Neural cell (in vitro differentiated cells): ENCODE measurements around the gene ADM2. TPM values are rescaled to one million over a fixed set of nuclear protein-coding genes. Genes with fewer than 3 reads are reported as not detected.

Experiments used
- H2AFZ ChIP-seq: fragments of 200-600, 300-800 bp; sonication (generic), shearing (Covaris generic); 2 replicates; pipeline ENCODE4 v1.6.0; 2014; ENCODE audit warnings: low read depth, mild to moderate bottlenecking, antibody characterized with exemption, low read length, moderate library complexity
- H3F3A ChIP-seq: fragments of 200-600 bp; shearing (Covaris generic); 2 replicates; pipeline ENCODE4 v1.6.1; 2016; ENCODE audit warnings: mild to moderate bottlenecking, moderate library complexity, mixed read lengths, antibody characterized with exemption, low read length; ENCODE audit not compliant: insufficient read depth, poor library complexity, severe bottlenecking
- H3K27ac ChIP-seq: fragments of 200-600, 300-800 bp; sonication (generic), shearing (Covaris generic); 2 replicates; pipeline ENCODE4 v1.5.1; 2014; ENCODE audit warnings: mild to moderate bottlenecking, low read length, moderate library complexity
- H3K27me3 ChIP-seq: fragments of 300-800, 200-600 bp; sonication (generic), shearing (Covaris generic); 2 replicates; pipeline ENCODE4 v1.6.0; 2014; ENCODE audit warnings: mild to moderate bottlenecking, low read depth, low read length, moderate library complexity; ENCODE audit not compliant: insufficient read depth
- H3K36me3 ChIP-seq: fragments of 300-800, 200-600 bp; sonication (generic), shearing (Covaris generic); 2 replicates; pipeline ENCODE4 v1.5.1; 2014; ENCODE audit warnings: mild to moderate bottlenecking, antibody characterized with exemption, low read length, moderate library complexity; ENCODE audit not compliant: insufficient read depth
- H3K4me2 ChIP-seq: fragments of 300-800, 200-600 bp; sonication (generic), shearing (Covaris generic); 2 replicates; pipeline ENCODE4 v1.6.0; 2014; ENCODE audit warnings: mild to moderate bottlenecking, low read length
- H3K4me3 ChIP-seq: fragments of 300-800, 200-600 bp; sonication (generic), shearing (Covaris generic); 2 replicates; pipeline ENCODE4 v1.5.1; 2014; ENCODE audit warnings: mild to moderate bottlenecking, low read length, moderate library complexity
- H3K79me2 ChIP-seq: fragments of 200-600 bp; shearing (Covaris generic); replicated peaks from 2 replicates; pipeline ENCODE4 v1.6.0; 2014; ENCODE audit warnings: mild to moderate bottlenecking, low read length, moderate library complexity; ENCODE audit not compliant: insufficient read depth
- H3K9ac ChIP-seq: fragments of 300-800, 200-600 bp; sonication (generic), shearing (Covaris generic); 2 replicates; pipeline ENCODE4 v1.6.1; 2016; ENCODE audit warnings: mild to moderate bottlenecking, low read length, mixed read lengths
- H3K9me2 ChIP-seq: fragments of 200-600 bp; shearing (Covaris generic); 2 replicates; pipeline ENCODE4 v1.6.1; 2016; ENCODE audit warnings: mild to moderate bottlenecking, low read length, mixed read lengths; ENCODE audit not compliant: insufficient read depth
- H3K9me3 ChIP-seq: fragments of 200-600, 300-800 bp; sonication (generic), shearing (Covaris generic); 2 replicates; pipeline ENCODE4 v1.6.1; 2016; ENCODE audit warnings: mild to moderate bottlenecking, mixed run types, low read length, moderate library complexity, mixed read lengths
- H4K20me1 ChIP-seq: fragments of 200-600 bp; shearing (Covaris generic); 2 replicates; pipeline ENCODE4 v1.6.1; 2016; ENCODE audit warnings: mild to moderate bottlenecking, mixed run types; ENCODE audit not compliant: insufficient read depth
- EP300 ChIP-seq: fragments of 450-650 bp; conservative IDR thresholded peaks from 2 replicates; pipeline ENCODE4 v1.6.1; 2014; ENCODE audit warnings: antibody characterized with exemption, mild to moderate bottlenecking, moderate library complexity; ENCODE audit not compliant: poor library complexity, severe bottlenecking
- EZH2 ChIP-seq: fragments of 200-600, 300-800 bp; shearing (Covaris generic), sonication (generic); IDR thresholded peaks from 2 replicates; pipeline ENCODE4 v1.6.1; 2014; ENCODE audit warnings: antibody characterized with exemption, low read length, borderline replicate concordance, mild to moderate bottlenecking; ENCODE audit not compliant: insufficient read depth, poor library complexity, severe bottlenecking
- MXI1 ChIP-seq: fragments of 450-650 bp; conservative IDR thresholded peaks from 2 replicates; pipeline ENCODE4 v1.6.1; 2014; ENCODE audit warnings: antibody characterized with exemption, mild to moderate bottlenecking; ENCODE audit not compliant: poor library complexity, severe bottlenecking
- POLR2AphosphoS5 ChIP-seq: IDR thresholded peaks from 2 replicates; pipeline ENCODE4 v1.6.1; 2012
- RAD21 ChIP-seq: fragments of 450-650 bp; conservative IDR thresholded peaks from 2 replicates; pipeline ENCODE4 v1.6.1; 2014; ENCODE audit warnings: antibody characterized with exemption, mild to moderate bottlenecking, moderate library complexity
- SMC3 ChIP-seq: fragments of 450-650 bp; conservative IDR thresholded peaks from 2 replicates; pipeline ENCODE4 v1.6.1; 2014; ENCODE audit warnings: antibody characterized with exemption, mild to moderate bottlenecking, moderate library complexity; ENCODE audit not compliant: poor library complexity
- TAF1 ChIP-seq: IDR thresholded peaks from 2 replicates; pipeline ENCODE4 v1.6.1; 2012; ENCODE audit warnings: low read depth
- polyA plus RNA-seq: library from polyadenylated mRNA; depleted of rRNA; stranded (reverse); fragments of >200 nt; gene quantifications from 2 replicates; pipeline ENCODE4 v1.2.3, GENCODE V29; 2014
- TF ChIP-seq, protein P1 (sequence below): fragments of 450-650 bp; IDR thresholded peaks from 2 replicates; pipeline ENCODE4 v1.5.1; 2014; ENCODE audit warnings: antibody characterized with exemption, mild to moderate bottlenecking, moderate library complexity; ENCODE audit not compliant: poor library complexity, severe bottlenecking
- TF ChIP-seq, protein P2 (sequence below): IDR thresholded peaks from 2 replicates; pipeline ENCODE4 v1.6.1; 2012; ENCODE audit warnings: borderline replicate concordance

The ADM2 gene
- polyA plus RNA-seq, 1 donor from 2014 or later = not detected

DNA sequence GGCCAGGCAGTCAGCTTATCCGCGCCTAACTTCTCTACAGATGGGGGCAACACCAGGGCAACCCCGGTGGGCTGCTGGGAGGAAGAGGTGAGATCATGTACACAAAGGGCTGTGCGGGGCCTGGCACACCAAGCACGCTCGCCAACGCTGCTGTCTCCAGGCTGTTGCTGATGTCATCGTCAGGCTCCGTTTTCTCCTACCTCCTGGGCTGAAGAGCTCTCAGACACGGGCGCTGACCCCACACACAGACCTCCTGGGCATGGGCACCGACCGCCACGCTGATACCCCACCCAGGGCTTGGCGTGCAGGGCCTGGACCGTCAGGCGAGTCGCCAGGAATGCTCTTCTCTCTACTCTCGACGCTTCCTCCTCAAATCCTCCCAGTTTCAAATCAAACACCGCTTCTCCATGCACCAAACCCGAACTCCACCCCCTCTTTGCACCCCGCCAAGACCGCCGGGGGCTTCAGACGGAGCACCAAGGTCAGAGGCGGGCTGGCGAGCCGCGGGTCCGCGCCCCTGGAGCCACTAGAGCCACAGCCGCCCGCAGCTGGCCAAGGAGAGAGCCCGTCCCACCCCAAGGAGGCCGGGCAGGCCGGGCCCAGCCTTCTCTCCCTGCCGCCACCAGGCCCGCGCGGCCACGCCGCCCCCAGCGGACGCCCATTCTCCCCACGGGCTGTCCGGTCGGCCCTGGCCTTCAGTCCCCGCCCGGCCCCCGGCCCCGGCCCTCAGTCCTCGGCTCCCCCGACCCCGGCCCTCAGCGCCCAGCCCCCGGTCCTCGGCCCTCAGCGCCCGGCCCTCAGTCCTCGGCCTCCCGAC, 7.3 kb upstream of the ADM2 start:
- H4K20me1 ChIP-seq = peaks cover 35% of the 10 kb centered on the region

DNA sequence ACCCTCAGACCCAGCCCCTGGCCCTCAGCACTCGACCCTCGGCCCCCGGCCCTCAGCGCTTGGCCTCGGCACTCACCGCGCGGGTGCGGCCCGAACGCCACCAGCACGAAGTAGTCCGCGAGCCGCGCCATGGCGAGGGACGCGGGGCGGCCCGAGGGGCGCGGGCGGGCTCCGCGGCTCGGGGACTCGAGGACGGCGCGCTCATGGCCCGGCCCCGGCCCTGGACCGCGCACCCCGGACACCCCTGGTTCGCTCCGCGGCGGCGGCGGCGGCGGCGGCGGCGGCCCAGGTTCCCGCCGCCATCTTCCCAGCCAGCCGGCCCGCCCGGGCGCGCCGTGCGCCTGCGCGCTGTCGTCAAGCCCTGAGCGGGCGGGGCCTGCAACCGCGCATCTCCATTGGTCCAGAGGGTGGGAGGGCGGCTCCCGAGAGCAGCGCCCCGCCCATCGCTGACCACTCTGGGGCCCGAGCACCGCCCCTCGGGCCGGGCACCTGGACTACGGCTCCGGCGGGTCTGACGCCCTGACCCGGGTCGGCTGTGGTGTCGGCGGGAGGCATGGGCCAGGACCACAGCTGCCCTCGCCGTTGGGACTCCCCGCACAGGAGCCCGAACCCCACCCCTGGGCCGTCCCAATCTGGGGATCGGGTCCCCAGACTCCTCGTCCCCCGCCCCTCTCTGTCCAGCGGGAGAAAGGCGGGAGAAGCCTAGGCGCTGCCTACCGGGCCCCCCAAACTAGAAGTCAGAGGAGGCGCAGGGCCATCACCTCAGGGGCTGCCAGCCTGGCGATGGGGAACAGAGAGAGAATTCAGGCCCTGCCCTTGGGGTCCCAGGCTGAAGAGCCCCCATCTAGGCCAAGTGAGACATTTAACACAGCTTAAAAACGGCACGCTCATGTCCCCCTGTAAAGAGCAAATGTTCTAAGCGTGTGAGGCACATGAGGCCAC, 6.4 kb upstream of the ADM2 start, which contains the start of gene SBF1:
Gene SBF1 (minus strand): TSS at position 326 of the 942 bp plus-strand sequence. CDS start 195 bp downstream, at position 131.
- Histone ChIP-seq H3K27me3 (peaks cover 4% of the 10 kb centered on the region), H3K9ac (peak within 1 kb of the TSS; percentile 84), H3K4me2 (peak within 1 kb of the TSS; percentile 86), H3F3A (no peaks in the 10 kb centered on the region), H3K27ac (peak within 1 kb of the TSS; percentile 61), H4K20me1 (peaks cover 31% of the 10 kb centered on the region), H3K4me3 (peak within 1 kb of the TSS; percentile 93), H3K79me2 (peaks cover 38% of the 10 kb centered on the region), H3K36me3 (no peaks in the 10 kb centered on the region), H3K9me2 (no peaks in the 10 kb centered on the region), H3K9me3 (no peaks in the 10 kb centered on the region), H2AFZ (peak within 1 kb of the TSS; percentile 79)
- TF ChIP-seq TAF1 = peak; percentile 54
- TF ChIP-seq, protein P1, sequence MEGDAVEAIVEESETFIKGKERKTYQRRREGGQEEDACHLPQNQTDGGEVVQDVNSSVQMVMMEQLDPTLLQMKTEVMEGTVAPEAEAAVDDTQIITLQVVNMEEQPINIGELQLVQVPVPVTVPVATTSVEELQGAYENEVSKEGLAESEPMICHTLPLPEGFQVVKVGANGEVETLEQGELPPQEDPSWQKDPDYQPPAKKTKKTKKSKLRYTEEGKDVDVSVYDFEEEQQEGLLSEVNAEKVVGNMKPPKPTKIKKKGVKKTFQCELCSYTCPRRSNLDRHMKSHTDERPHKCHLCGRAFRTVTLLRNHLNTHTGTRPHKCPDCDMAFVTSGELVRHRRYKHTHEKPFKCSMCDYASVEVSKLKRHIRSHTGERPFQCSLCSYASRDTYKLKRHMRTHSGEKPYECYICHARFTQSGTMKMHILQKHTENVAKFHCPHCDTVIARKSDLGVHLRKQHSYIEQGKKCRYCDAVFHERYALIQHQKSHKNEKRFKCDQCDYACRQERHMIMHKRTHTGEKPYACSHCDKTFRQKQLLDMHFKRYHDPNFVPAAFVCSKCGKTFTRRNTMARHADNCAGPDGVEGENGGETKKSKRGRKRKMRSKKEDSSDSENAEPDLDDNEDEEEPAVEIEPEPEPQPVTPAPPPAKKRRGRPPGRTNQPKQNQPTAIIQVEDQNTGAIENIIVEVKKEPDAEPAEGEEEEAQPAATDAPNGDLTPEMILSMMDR = no peak
- TF ChIP-seq MXI1 = peak; percentile 32
- peak; percentile 67 for TF ChIP-seq POLR2AphosphoS5
- TF ChIP-seq EZH2 = no peak
- no peak for TF ChIP-seq SMC3
- no peak for TF ChIP-seq RAD21
- TF ChIP-seq, protein P2, sequence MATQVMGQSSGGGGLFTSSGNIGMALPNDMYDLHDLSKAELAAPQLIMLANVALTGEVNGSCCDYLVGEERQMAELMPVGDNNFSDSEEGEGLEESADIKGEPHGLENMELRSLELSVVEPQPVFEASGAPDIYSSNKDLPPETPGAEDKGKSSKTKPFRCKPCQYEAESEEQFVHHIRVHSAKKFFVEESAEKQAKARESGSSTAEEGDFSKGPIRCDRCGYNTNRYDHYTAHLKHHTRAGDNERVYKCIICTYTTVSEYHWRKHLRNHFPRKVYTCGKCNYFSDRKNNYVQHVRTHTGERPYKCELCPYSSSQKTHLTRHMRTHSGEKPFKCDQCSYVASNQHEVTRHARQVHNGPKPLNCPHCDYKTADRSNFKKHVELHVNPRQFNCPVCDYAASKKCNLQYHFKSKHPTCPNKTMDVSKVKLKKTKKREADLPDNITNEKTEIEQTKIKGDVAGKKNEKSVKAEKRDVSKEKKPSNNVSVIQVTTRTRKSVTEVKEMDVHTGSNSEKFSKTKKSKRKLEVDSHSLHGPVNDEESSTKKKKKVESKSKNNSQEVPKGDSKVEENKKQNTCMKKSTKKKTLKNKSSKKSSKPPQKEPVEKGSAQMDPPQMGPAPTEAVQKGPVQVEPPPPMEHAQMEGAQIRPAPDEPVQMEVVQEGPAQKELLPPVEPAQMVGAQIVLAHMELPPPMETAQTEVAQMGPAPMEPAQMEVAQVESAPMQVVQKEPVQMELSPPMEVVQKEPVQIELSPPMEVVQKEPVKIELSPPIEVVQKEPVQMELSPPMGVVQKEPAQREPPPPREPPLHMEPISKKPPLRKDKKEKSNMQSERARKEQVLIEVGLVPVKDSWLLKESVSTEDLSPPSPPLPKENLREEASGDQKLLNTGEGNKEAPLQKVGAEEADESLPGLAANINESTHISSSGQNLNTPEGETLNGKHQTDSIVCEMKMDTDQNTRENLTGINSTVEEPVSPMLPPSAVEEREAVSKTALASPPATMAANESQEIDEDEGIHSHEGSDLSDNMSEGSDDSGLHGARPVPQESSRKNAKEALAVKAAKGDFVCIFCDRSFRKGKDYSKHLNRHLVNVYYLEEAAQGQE = no peak
- TF ChIP-seq EP300 = peak; percentile 17

More for the DNA sequence above, 7.3 kb upstream of the ADM2 start:
- Histone ChIP-seq H3K9me3 (no peaks in the 10 kb centered on the region), H3F3A (no peaks in the 10 kb centered on the region), H2AFZ (no peak overlapping the region), H3K9me2 (no peaks in the 10 kb centered on the region), H3K27me3 (no peaks in the 10 kb centered on the region), H3K36me3 (no peaks in the 10 kb centered on the region), H3K79me2 (peaks cover 39% of the 10 kb centered on the region), H3K4me3 (peak overlapping the region; percentile 93), H3K9ac (peak overlapping the region; percentile 84), H3K27ac (peak overlapping the region; percentile 44), H3K4me2 (peak overlapping the region; percentile 54)
- TF ChIP-seq RAD21 (no peak), SMC3 (no peak), TAF1 (no peak), MXI1 (no peak), EP300 (no peak), EZH2 (no peak), POLR2AphosphoS5 (peak; percentile 7)
